Skeletal muscle tissue (tissue), 4 donors: ENCODE measurements around the gene ME2. TPM values are rescaled to one million over a fixed set of nuclear protein-coding genes. Genes with fewer than 3 reads are reported as not detected.
"Not testable (repeated sequence)": the region's sequence is repeated elsewhere in the genome, so short reads cannot be mapped to it uniquely, and the experiment has no call there.

Source experiments
- H3K27ac ChIP-seq: one replicate; pipeline ENCODE4 v1.7.0; 2013; ENCODE audit warnings: mild to moderate bottlenecking, low read depth, low read length, inconsistent platforms
- H3K27me3 ChIP-seq, 3 donors: one replicate each; pipeline ENCODE4 v1.7.0; 2013; ENCODE audit warnings: low read length in 3 of 3; ENCODE audit not compliant: control insufficient read depth in 3 of 3, insufficient read depth in 3 of 3
- H3K36me3 ChIP-seq, 3 donors: one replicate each; pipeline ENCODE4 v1.7.0; 2013; ENCODE audit warnings: low read length in 3 of 3; ENCODE audit not compliant: control insufficient read depth in 3 of 3, insufficient read depth in 3 of 3
- H3K4me1 ChIP-seq, 3 donors: one replicate each; pipeline ENCODE4 v1.7.0; 2013; ENCODE audit warnings: low read length in 3 of 3, mild to moderate bottlenecking in 3 of 3; ENCODE audit not compliant: control insufficient read depth in 3 of 3, insufficient read depth in 3 of 3
- H3K4me3 ChIP-seq, 3 donors: one replicate each; pipeline ENCODE4 v1.7.0; 2013; ENCODE audit warnings: low read length in 3 of 3
- H3K9ac ChIP-seq, 3 donors: one replicate each; pipeline ENCODE4 v1.7.0; 2013; ENCODE audit warnings: low read length in 3 of 3, mild to moderate bottlenecking in 3 of 3, moderate library complexity in 2 of 3, low read depth in 1 of 3
- H3K9me3 ChIP-seq, 3 donors: one replicate each; pipeline ENCODE4 v1.7.0; 2013; ENCODE audit warnings: low read length in 3 of 3; ENCODE audit not compliant: control insufficient read depth in 3 of 3
- total RNA-seq: library from RNA; depleted of rRNA; stranded (reverse); fragments of >200 nt; gene quantifications from one replicate; pipeline ENCODE4 v1.2.3, GENCODE V29; 2014
- donor health status: Osteomylitis.

The ME2 gene
- total RNA-seq = 26.1 TPM

GRCh38 chr18:50878345-50879301 lies at the start of gene ME2:
TSS of gene ME2 (plus strand) at chr18:50879118. CDS start at chr18:50895821, 16,703 bp downstream.
- Histone ChIP-seq H3K4me1 (peaks cover 6 to 15% (median 10%) of the 10 kb centered on the region in 3 donors), H3K9me3 (no peaks in the 10 kb centered on the region), H3K4me3 (peak within 1 kb of the TSS; percentile 93 to 97 (median 95)), H3K27ac (peak within 1 kb of the TSS; percentile 81), H3K27me3 (no peaks in the 10 kb centered on the region), H3K36me3 (no peaks in the 10 kb centered on the region), H3K9ac (peak within 1 kb of the TSS; percentile 92 to 96 (median 94))

DNA sequence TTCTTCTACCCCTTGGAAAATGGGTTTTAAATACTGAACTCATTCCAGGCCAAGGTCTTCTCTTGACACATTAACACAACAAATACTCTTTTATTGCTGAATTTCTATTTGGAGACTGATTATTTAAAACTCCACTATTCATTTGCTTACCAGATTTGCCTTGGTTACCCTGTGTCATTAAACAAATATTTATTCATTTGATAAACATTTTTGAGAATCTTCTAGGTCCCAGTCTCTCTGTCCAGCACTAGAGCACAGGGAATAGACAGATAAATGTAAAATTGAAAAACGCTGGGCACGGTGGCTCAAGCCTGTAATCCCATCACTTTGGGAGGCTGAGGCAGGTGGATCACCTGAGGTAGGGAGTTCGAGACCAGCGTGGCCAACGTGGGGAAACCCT lies 49.3 kb upstream of the ME2 start:
- Histone ChIP-seq H3K9me3 (no peaks in the 10 kb centered on the region), H3K9ac (no peak overlapping the region), H3K4me3 (no peak overlapping the region), H3K27ac (no peak overlapping the region), H3K27me3 (no peaks in the 10 kb centered on the region), H3K4me1 (peaks cover 0 to 4% (median 3%) of the 10 kb centered on the region in 3 donors), H3K36me3 (no peaks in the 10 kb centered on the region)

DNA sequence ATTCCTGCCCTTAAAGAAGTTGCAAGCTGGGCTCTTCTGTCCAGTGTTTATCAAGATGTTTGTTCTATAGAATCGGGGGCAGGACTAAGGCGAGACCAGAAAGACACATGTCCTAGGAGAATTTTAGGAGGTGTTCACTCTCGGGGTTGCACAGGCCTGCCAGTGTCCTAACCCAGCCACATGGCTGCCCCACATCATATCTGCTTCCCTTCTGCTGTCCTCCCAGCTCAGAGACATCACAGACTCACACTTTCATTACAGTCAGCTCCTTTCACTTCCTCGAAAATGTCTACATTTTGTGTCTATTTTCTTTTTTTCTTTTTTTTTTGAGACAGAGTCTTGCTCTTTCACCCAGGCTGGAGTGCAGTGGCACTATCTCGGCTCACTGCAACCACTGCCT lies 48.4 kb upstream of the ME2 start:
- Histone ChIP-seq H3K4me1 (peaks cover 0 to 4% (median 3%) of the 10 kb centered on the region in 3 donors), H3K9me3 (no peaks in the 10 kb centered on the region), H3K27ac (no peak overlapping the region), H3K4me3 (no peak overlapping the region), H3K36me3 (no peaks in the 10 kb centered on the region), H3K9ac (no peak overlapping the region), H3K27me3 (no peaks in the 10 kb centered on the region)

DNA sequence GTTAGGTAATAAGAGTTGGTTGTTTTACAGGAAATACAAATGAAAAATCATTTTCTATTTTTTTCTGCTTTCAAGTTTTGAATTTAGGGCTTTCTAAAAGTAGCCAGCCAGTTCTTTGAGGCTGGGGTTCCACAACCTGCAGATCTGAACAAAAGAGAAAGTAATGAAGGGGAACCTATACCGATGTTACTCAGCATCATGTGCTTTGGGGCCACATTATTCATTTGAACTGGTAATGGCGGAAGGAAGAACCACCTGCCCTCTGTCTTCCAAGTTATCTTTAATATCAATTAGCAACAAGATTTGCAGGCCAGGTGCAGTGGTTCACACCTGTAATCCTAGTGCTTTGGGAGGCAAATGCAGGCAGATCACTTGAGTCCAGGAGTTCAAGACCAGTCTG lies 46.2 kb upstream of the ME2 start:
- no peak overlapping the region for H3K27ac ChIP-seq
- H3K4me3 ChIP-seq = no peak overlapping the region
- no peaks in the 10 kb centered on the region for H3K36me3 ChIP-seq
- no peak overlapping the region for H3K9ac ChIP-seq
- H3K27me3 ChIP-seq = no peaks in the 10 kb centered on the region
- peaks cover 0 to 3% (median 0%) of the 10 kb centered on the region in 3 donors for H3K4me1 ChIP-seq
- no peaks in the 10 kb centered on the region for H3K9me3 ChIP-seq

DNA sequence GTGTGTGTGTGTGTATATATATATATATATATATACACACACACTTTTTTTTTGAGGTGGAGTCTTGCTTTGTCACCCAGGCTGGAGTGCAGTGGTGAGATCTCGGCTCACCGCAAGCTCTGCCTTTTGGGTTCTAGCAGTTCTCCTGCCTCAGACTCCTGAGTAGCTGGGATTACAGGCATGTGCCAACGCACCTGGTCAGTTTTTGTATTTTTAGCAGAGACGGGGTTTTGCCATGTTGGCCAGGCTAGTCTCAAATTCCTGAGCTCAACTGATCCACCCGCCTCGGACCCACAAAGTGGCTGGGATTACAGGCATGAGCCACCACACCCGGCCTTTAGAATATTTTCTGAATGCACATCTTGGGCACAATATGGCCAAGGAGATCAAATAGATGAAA lies 45.4 kb upstream of the ME2 start:
- not testable (repeated sequence) for H3K36me3 ChIP-seq, H3K9ac ChIP-seq, H3K4me3 ChIP-seq, H3K27ac ChIP-seq, H3K27me3 ChIP-seq, H3K4me1 ChIP-seq, H3K9me3 ChIP-seq

GRCh38 chr18:50836521-50836957 lies 42.4 kb upstream of the ME2 start:
- H3K9ac ChIP-seq = no peak overlapping the region
- no peaks in the 10 kb centered on the region for H3K9me3 ChIP-seq
- H3K4me3 ChIP-seq = no peak overlapping the region
- H3K27ac ChIP-seq = no peak overlapping the region
- H3K4me1 ChIP-seq = peaks cover 0 to 3% (median 0%) of the 10 kb centered on the region in 3 donors
- no peaks in the 10 kb centered on the region for H3K36me3 ChIP-seq
- H3K27me3 ChIP-seq = no peaks in the 10 kb centered on the region

DNA sequence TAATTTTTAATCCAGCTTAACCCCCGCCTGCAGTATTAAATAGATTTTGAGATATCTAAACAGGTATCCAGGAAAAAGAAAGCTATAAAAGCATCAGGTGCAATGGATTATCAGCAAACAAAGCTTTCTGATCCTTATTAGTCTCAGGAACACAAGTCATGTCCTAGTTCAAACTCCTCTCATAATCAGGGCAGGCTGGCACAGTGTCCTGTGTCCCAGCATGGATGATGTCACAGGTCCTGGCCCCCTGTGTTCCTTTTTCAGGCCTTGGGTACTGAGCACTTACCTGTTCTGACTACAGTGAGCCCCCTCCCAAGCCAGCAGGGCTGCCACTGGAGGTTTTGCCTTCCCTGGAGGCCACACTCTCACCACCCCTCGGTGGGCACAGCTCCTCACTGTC lies 39.6 kb upstream of the ME2 start:
- no peak overlapping the region for H3K9ac ChIP-seq
- no peak overlapping the region for H3K27ac ChIP-seq
- H3K4me1 ChIP-seq = peaks cover 0 to 10% (median 4%) of the 10 kb centered on the region in 3 donors
- H3K36me3 ChIP-seq = no peaks in the 10 kb centered on the region
- H3K9me3 ChIP-seq = no peaks in the 10 kb centered on the region
- H3K27me3 ChIP-seq = no peaks in the 10 kb centered on the region
- no peak overlapping the region for H3K4me3 ChIP-seq

- Histone ChIP-seq H3K27ac (no peak overlapping the region), H3K9me3 (no peaks in the 10 kb centered on the region), H3K36me3 (no peaks in the 10 kb centered on the region), H3K4me3 (no peak overlapping the region), H3K4me1 (peaks cover 0 to 16% (median 9%) of the 10 kb centered on the region in 3 donors), H3K27me3 (no peaks in the 10 kb centered on the region), H3K9ac (no peak overlapping the region)
Observed at GRCh38 chr18:50839996-50840395, 38.9 kb upstream of the ME2 start.

- H3K27me3 ChIP-seq = no peaks in the 10 kb centered on the region
- H3K36me3 ChIP-seq = no peaks in the 10 kb centered on the region
- no peaks in the 10 kb centered on the region for H3K9me3 ChIP-seq
- no peak overlapping the region for H3K9ac ChIP-seq
- H3K4me1 ChIP-seq = peaks cover 0 to 22% (median 9%) of the 10 kb centered on the region in 3 donors
- H3K4me3 ChIP-seq = no peak overlapping the region
- no peak overlapping the region for H3K27ac ChIP-seq
Observed at GRCh38 chr18:50842846-50843245, 36.1 kb upstream of the ME2 start.

GRCh38 chr18:50844554-50844953 lies 34.4 kb upstream of the ME2 start:
- H3K4me3 ChIP-seq = no peak overlapping the region
- H3K4me1 ChIP-seq = peaks cover 0 to 22% (median 9%) of the 10 kb centered on the region in 3 donors
- no peaks in the 10 kb centered on the region for H3K9me3 ChIP-seq
- peak overlapping the region in 2 of 3 donors; percentile 25 to 51 for H3K9ac ChIP-seq
- peak overlapping the region; percentile 61 for H3K27ac ChIP-seq
- H3K36me3 ChIP-seq = no peaks in the 10 kb centered on the region
- H3K27me3 ChIP-seq = no peaks in the 10 kb centered on the region
